SH-SY5Y (cell line): ENCODE measurements around the gene HIVEP3.

Experiments
- GATA2 ChIP-seq: IDR thresholded peaks from 2 replicates; pipeline ENCODE4 v1.6.1; 2011; ENCODE audit warnings: mild to moderate bottlenecking, low read depth, low read length
- GATA3 ChIP-seq: IDR thresholded peaks from 2 replicates; pipeline ENCODE4 v1.6.1; 2011; ENCODE audit warnings: low read depth, mild to moderate bottlenecking, low read length, moderate library complexity

HIVEP3 gene

DNA sequence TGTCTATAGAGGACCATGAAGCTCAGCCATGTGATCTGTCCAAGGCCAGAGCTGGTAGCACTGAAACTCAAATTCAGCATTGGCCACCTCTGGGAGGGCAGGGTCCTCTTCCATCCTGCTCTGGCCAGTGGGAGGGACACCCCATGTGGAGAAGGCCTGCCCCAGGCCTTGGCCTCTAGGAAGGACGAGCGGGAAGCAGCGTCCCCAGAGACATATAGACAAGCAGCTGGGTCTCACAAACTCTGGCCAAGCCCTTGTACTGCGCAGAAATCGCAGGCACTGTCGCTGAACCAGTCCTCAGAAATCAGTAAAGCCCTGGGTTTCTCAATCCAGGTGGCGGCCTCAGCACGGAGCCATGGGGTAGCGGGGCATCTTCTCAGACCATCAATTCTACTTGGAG lies 180.7 kb downstream of the HIVEP3 start:
- no peak for TF ChIP-seq GATA2
- TF ChIP-seq GATA3: no peak

DNA sequence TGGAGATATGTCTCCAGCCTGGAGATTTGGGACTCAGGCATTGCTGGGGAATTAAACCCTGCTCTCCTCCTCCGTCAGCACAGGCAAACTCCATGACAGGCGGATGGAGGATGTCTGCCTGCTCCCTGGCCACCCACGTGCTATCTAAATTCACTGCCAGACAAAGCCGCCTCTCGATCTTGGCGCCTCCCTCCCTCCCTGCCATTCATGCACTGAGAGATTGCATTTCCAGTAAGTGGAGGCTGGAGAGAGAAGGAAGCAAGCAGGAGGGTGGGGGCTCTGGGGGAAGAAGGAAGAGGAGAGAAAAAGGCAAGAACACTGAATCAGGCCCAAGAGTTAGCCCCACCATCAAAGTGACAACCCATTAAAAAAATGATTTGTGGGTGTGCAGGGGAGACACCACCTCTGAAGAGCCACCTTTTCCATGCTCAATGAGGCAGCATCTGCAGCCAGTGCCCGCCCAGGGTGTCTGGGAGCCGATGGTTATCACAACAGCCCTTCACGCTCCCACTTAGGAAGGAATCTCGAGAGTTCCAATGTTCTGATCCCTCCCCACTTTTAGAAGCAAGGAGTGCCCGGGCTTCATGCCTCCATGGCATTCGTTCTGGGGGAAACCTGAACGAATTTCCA lies 183.0 kb downstream of the HIVEP3 start:
- TF ChIP-seq GATA3: no peak
- no peak for TF ChIP-seq GATA2

DNA sequence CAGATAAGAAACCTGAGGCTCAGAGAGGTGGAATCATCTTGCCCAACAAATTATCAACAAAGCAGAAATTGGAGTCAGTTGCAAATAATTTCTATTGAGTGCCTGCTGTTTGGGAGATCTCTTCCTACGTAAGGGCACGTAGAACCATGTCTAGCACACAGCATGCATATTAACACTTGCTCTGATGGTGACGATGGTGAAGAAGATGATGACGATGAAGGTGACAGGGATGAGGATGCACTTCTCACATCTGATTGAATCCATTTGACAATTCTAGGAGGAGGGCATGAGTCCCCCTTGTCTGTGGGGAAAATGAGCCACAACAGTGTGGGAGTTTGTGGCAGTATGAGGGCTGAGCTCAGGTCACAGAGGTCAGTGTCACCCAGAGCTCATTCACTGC lies 183.6 kb downstream of the HIVEP3 start:
- TF ChIP-seq GATA3 (no peak), GATA2 (no peak)

DNA sequence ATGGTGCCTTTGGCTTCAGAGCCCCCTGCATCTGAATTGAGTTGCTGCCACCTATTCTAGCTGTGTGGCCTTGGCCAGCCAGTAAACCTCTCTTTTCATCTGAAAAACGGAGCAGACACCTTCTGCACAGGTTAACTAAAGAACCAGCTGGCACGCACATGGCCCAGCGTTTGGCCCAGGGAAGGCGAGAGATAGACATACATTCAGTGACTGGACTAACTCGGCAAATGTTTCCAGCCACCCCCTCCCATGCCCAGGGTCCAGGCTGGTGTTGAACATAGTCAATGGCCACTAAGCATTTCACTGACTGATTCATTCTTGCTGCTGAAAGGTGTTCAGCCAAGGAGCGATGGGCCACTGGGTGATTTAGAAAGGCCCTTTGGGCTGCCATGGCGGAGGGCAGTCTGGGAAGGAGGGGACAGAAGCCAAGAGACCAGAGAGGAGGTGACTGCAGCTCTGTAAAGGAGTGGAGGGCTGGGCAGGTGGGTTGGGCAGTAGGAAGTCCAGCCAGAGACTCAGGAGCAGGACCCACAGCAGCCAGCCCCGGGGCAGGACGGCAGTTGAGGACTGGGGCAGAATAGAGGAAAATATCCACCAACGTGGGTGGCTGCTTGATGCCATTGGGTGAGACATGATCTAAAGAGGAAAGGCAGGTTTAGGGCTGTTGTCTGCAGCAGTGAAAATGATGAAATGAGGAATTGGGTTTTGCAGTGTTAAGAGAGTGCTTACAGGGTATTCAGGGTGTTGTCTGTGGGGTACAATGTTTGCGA lies 184.3 kb downstream of the HIVEP3 start:
- TF ChIP-seq GATA3: no peak
- TF ChIP-seq GATA2: no peak

DNA sequence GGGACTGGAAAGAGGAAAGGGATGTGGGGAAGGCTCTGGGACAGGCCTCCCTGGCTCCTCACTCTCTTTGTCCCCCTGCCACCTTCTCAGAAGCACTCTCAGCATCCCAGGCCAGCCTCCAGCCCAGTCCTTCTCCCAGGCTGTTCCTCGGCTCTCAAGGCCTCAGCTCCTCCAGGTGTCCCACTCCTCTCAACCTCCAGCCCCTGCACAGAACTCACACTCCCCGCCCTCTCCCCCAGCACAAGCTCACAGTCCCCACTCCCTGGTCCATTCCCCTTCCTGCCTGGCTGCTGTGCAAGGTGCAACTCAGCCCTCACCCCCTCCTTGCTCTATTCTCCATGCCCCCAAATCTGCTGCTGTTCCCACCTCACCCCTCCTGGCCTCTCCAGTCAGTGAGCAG lies 185.0 kb downstream of the HIVEP3 start:
- TF ChIP-seq GATA2: no peak
- TF ChIP-seq GATA3: no peak

DNA sequence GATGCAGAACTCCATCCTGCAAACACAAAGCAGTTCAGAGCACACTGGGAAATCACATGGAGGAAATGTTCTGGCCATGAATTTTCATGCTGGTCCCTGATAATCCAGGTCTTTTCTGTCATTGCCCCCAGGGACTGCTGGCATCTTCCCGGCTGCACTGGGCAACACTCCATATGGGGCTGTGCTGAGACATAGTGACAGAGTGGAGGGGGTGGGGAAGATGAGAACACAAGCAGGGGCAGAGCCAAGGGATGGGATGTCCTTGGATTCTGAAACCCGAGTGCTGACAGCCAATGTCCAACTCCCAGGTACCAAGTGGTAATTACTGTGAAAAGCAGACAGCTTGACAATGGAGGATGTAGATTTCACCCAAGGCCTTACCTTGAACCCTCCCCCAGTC lies 185.7 kb downstream of the HIVEP3 start:
- TF ChIP-seq GATA2 (no peak), GATA3 (no peak)

DNA sequence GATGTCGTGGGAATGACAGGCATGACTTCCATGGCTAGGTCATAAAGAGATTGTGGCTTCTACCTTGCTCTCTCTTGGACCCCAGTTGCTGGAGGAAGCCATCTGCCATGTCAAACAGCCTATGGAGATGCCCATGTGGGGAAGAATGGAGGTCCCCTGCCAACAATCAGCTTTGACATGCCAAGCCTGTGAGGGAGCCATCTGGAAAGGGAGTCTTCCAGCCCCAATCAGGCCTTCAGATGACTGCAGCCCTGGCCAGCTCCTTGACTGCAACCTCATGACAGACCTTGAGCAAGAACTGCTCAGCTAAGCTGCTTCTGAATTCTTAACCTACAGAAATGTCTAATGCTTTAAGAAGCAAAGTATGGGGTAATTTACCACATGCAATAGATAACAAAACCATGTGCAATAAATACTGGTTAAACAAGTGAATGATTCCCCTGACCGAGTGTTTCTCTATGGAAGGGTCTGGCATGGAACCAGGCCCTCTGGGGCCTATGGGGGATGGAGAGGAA lies 187.1 kb downstream of the HIVEP3 start:
- TF ChIP-seq GATA3 (no peak), GATA2 (no peak)

DNA sequence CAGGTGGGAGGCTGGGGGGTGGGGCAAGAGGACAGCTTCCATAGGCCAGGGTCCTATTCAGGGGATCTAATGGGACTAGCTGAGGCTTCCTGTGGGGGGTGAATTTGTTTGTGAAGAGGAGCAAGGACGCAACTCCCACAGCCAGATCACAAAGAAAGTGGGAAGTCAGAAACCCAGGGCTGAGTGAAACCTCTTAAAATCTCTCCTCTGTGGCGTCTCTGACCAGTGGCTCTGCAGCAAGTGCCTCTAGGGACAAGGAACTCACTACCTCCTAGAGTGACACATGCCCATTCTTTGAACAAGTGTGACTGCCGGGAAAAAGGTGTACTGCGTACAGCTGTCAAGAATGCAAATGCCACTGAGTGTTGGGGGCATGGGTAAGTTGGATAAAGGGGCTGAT lies 187.9 kb downstream of the HIVEP3 start:
- TF ChIP-seq GATA2 (no peak), GATA3 (no peak)

DNA sequence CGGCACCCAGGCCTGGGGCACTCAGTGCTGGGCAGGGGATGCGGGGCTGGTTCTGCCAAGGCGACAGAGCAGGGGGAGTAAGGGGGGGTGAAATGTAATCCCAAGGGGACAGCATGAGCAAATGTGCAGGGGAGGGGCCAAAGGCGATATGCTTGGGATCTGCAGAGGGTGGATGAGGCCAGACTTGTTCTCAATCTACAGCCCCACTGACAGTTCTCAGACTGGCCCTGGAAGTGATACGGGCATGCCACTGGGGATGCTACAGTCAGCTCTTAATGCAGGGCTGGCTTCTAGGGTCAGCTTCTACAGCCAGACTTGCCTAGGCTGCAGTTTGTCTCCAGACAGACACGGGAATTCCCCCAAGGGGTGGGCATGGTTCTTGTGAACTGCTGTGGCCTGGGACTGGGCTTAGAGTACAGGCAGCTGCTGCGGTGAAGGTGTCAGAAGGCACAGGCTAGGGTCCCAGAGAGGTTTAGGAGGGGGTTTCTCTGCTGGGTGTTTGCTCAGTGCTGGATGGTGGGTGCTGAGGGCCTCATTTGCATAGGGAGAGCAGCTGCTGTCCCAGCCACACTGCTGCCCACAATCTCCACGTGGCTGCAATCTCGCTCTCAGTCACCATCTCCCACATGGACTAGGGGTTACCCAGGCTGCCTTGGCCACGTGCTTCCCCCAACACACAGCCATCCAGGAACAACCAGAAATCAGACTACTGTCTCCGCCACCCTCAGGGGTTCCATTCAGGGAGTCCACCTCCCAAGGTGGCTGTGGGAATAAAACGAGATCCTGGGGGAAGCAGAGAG lies 190.1 kb downstream of the HIVEP3 start:
- TF ChIP-seq GATA3: no peak
- TF ChIP-seq GATA2: no peak

DNA sequence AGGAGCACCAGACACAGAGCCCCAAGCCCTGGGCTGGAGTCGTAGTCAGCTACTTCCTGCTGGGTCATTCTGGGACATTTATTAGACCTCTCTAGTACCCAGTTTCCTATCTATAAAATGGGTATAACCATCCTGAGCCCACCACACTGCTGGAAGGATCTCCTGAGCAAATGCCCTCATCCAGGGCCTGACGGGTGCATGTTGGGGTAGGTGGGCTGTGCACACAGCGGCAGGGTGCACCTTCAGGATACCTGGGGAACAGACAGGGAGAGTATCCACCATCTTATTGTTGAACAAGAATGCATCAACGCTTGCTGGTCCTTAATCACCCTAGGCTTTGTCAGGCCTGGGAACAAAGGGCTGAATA lies 191.0 kb downstream of the HIVEP3 start:
- TF ChIP-seq GATA2 (no peak), GATA3 (no peak)

DNA sequence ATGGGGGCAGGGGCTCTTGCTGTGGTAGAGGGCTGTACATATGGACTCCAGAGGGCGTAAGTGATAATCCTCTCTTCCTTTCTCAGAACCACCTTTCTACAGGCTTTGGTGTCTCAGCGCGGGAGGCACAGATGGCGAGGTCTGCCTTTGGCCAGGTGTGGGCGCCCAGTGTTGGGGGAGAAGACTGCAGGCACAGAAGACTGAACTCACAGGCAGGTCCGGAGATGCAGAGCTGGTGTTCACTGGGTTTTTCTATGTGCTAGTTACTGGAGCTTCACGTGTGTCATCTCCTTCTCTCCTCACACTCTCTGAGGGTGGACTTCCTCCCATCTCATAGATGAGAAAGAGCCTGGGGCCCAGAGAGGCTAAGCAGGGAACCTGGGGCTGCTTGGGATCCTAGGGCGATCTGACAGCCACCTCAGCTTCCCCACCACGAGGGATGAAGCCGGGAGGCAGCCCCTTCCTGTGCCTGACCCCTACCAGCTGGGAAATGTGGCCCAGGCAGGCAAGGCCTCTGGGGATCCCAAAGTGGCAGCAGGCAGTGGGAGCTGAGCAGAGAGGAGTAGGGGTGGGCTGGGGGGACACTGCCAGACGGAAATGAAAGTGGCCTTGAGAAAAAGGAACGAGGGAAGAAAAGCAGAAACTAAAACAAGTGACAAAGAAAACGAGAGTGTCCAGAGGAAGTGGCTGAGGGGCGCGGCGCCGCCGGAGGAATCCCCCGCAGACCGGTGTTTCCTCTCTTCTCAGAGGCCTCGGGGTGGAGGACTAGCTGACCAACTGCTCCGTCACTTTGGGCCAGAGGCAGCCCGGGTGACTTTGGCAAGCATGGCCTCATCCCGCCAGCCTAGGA lies 191.6 kb downstream of the HIVEP3 start:
- no peak for TF ChIP-seq GATA3
- no peak for TF ChIP-seq GATA2

DNA sequence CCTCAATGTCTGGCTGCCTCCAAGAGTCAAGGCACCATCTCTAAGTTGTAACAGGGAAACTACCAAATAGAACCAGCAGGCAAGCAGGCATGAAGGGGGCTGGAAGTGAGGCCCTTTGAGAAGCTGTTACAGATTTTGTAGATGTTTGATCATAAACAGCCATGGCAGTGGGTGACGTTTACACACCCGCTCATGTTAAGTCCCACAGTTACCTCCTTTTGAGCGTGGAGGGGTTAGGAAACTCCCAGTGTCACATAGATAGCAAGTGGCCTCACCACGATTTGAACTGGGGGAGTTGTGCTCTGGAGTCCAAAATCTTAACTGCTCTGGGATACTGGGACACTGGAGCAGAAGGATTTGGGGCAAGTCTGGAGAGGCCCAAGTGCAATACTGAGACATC lies 192.4 kb downstream of the HIVEP3 start:
- TF ChIP-seq GATA2: no peak
- TF ChIP-seq GATA3: no peak

DNA sequence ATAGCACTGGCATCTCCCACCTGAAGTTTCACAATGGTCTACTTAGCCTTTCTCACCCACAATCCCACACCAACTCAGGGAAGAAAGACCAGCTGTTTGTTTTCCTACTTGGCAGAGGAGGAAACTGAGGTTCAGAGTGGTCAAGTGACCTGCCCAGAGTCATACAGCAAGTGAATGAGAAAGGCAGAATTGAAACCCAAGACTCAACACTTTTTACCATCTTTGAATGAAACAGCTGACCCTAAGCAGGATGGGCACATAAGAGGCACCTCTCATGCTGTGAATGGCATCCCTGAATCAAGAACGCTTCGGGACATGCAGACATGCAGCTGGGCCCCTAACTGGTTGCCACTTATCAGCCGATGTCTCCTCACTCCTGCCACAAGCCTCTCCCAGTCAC lies 193.8 kb downstream of the HIVEP3 start:
- TF ChIP-seq GATA3 (no peak), GATA2 (no peak)

DNA sequence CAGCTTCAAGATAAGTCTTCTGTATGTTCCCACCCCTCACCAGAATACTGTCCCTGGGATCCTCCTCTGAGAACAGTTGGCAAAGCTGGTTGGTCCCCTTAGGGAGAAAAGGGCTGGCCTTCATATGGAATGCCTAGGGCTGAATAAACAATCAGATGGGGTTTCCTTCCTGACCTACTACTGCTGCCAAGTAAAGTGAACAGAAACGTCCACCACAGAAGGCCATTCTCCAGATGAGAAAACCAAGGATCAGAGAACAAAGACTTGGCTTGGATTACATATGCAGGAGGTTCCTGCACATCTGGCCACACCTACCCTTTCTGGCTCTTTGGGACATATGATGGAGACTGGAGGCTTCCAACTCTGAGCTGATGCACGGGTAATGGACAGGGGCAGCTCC lies 194.5 kb downstream of the HIVEP3 start:
- TF ChIP-seq GATA2 (no peak), GATA3 (no peak)
